Panc1 (cell line): Measurements from ENCODE around the gene SLC10A1.

Experiments used
- POLR2AphosphoS5 ChIP-seq: IDR thresholded peaks from 2 replicates; pipeline ENCODE4 v1.6.1; 2012; ENCODE audit warnings: mild to moderate bottlenecking, low read depth, low read length, moderate library complexity
- SIN3A ChIP-seq: IDR thresholded peaks from 2 replicates; pipeline ENCODE4 v1.6.1; 2012; ENCODE audit warnings: low read depth, mild to moderate bottlenecking, low read length, moderate library complexity, borderline replicate concordance; ENCODE audit not compliant: insufficient read depth
- TF ChIP-seq, protein P1 (sequence below): fragments of 450-650 bp; IDR thresholded peaks from 2 replicates; pipeline ENCODE4 v1.5.1; 2017; ENCODE audit warnings: mild to moderate bottlenecking

GRCh38 chr14:69798339-69798735 is 1.3 kb upstream of the SLC10A1 start:
- no peak for TF ChIP-seq POLR2AphosphoS5
- TF ChIP-seq, protein P1, sequence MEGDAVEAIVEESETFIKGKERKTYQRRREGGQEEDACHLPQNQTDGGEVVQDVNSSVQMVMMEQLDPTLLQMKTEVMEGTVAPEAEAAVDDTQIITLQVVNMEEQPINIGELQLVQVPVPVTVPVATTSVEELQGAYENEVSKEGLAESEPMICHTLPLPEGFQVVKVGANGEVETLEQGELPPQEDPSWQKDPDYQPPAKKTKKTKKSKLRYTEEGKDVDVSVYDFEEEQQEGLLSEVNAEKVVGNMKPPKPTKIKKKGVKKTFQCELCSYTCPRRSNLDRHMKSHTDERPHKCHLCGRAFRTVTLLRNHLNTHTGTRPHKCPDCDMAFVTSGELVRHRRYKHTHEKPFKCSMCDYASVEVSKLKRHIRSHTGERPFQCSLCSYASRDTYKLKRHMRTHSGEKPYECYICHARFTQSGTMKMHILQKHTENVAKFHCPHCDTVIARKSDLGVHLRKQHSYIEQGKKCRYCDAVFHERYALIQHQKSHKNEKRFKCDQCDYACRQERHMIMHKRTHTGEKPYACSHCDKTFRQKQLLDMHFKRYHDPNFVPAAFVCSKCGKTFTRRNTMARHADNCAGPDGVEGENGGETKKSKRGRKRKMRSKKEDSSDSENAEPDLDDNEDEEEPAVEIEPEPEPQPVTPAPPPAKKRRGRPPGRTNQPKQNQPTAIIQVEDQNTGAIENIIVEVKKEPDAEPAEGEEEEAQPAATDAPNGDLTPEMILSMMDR = no peak
- TF ChIP-seq SIN3A = no peak
